GM13976 (cell line): ENCODE data around the gene RBP7.
"Not testable (repeated sequence)": the region's sequence is repeated elsewhere in the genome, so short reads cannot be mapped to it uniquely, and the experiment has no call there.

Experiments
- DNase-seq: peaks from one replicate; pipeline ENCODE4 v3.0.0; 2012; ENCODE audit warnings: low spot score
- in situ Hi-C: fragments of 300-500 bp; cut with MboI; formaldehyde crosslinking; loops from one replicate; pipeline ENCODE4 v1.12.0; 2022; ENCODE audit warnings: low sequenced_read_pairs, mixed read lengths, inconsistent platforms; ENCODE audit not compliant: unreplicated experiment
- TF ChIP-seq, protein P1 (sequence below): IDR thresholded peaks from 2 replicates; pipeline ENCODE4 v1.5.1; 2012; ENCODE audit warnings: borderline replicate concordance, mild to moderate bottlenecking; ENCODE audit not compliant: insufficient read depth; ENCODE audit errors: extremely low read depth, missing control alignments, control extremely low read depth

Gene RBP7

GRCh38 chr1:10014016-10014415 lies 17.0 kb downstream of the RBP7 start:
- in situ Hi-C loops = no loop called here
- no peak for DNase-seq
- TF ChIP-seq, protein P1, sequence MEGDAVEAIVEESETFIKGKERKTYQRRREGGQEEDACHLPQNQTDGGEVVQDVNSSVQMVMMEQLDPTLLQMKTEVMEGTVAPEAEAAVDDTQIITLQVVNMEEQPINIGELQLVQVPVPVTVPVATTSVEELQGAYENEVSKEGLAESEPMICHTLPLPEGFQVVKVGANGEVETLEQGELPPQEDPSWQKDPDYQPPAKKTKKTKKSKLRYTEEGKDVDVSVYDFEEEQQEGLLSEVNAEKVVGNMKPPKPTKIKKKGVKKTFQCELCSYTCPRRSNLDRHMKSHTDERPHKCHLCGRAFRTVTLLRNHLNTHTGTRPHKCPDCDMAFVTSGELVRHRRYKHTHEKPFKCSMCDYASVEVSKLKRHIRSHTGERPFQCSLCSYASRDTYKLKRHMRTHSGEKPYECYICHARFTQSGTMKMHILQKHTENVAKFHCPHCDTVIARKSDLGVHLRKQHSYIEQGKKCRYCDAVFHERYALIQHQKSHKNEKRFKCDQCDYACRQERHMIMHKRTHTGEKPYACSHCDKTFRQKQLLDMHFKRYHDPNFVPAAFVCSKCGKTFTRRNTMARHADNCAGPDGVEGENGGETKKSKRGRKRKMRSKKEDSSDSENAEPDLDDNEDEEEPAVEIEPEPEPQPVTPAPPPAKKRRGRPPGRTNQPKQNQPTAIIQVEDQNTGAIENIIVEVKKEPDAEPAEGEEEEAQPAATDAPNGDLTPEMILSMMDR = no peak

GRCh38 chr1:10019561-10019960 lies 22.5 kb downstream of the RBP7 start:
- in situ Hi-C loops = no loop called here
- TF ChIP-seq, protein P1 = no peak
- DNase-seq = no peak

DNA sequence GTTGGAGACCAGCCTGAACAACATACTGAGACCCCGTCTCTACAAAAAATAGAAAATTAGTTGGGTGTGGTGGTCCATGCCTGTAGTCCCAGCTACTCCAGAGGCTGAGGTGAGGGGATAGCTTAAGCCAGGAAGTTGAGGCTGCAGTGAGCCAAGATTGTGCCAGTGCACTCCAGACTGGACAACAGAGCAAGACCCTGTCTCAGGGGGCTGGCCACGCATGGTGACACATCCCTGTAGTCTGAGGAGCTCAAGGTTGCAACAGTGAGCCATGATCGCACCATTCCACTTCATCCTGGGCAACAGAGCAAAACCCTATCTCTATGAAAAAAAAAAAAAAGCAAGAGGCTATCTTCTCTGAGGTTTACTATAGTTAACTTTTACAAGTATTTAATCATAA lies 23.1 kb downstream of the RBP7 start:
- no peak for DNase-seq
- TF ChIP-seq, protein P1 = no peak
- in situ Hi-C loops = no loop called here

DNA sequence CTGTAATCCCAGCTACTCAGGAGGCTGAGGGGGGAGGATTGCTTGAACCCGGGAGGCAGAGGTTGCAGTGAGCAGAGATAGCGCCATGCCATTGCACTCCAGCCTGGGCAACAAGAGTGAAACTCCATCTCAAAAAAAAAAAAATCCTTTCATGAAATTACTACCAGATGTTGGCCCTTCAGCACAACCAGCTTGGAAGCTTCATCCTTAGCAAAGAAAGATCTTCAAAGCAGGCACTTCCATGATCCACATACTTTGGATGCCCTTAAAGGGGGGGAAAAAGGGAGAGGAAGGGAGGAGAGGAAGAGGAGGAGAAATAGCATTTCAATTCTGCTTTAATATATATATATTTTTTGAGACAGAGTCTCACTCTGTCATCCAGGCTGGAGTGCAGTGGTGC lies 23.6 kb downstream of the RBP7 start:
- in situ Hi-C loops, DNase-seq: not testable (repeated sequence)

- in situ Hi-C loops, DNase-seq: not testable (repeated sequence)
These were observed 25.0 kb downstream of the RBP7 start for GRCh38 chr1:10021992-10022391.

GRCh38 chr1:10022656-10023055 lies 25.6 kb downstream of the RBP7 start:
- in situ Hi-C loops = no loop called here
- no peak for DNase-seq
- TF ChIP-seq, protein P1 = no peak

DNA sequence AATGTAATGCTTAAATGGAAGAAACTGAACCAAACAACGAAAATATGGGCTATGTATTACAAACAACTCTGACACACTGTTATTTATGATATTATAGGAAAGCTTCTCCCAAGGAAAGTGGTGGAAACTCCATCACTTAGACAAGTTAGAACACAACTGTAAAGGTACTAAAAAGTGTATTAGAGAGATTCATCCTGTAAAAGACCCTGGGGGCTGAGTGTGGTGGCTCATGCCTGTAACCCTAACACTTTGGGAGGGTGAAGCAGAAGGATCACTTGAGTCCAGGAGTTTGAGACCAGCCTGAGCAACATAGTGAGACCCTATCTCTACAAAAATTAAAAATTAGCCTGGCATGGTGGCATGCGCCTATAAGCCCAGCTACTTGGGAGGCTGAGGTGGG lies 28.3 kb downstream of the RBP7 start:
- DNase-seq = no peak
- TF ChIP-seq, protein P1 = no peak
- in situ Hi-C loops = no loop called here

DNA sequence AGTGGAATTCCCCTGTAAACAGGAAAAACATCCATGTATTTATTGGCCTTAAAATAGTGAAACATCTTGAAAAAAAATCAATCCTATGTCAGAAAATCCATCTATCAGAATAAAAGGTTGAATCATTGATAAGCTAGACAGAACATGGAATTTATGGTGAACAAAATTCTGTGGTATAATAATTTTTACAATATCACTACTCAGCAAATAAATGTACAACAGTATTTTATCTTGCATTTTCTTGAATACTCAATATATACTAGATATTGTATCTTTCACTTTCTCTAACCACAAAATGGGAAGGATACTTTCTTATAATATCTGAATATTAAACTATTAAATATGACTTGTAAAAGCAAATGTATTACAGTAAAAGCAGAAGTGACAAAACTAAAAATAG lies 30.0 kb downstream of the RBP7 start:
- TF ChIP-seq, protein P1 = no peak
- DNase-seq = no peak
- in situ Hi-C loops = no loop called here

DNA sequence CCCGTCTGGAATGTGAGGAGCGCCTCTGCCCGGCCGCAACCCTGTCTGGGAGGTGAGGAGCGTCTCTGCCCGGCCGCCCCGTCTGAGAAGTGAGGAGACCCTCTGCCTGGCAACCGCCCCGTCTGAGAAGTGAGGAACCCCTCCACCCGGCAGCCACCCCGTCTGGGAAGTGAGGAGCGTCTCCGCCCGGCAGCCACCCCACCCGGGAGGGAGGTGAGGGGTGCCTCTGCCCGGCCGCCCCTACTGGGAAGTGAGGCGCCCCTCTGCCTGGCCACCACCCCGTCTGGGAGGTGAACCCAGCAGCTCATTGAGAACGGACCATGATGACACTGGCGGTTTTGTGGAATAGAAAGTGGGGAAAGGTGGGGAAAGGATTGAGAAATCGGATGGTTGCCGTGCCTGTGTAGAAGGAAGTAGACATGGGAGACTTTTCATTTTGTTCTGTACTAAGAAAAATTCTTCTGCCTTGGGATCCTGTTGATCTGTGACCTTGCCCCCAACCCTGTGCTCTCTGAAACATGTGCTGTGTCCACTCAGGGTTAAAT lies 32.0 kb downstream of the RBP7 start:
- DNase-seq, in situ Hi-C loops: not testable (repeated sequence)
